Astrocyte of the cerebellum (primary cell): ENCODE measurements around the gene DHCR7.

Source experiments
- DNase-seq: peaks from one replicate; pipeline ENCODE4 v3.0.0-alpha.2; 2011; ENCODE audit warnings: low read depth
- H3K4me3 ChIP-seq: 2 replicates; pipeline ENCODE4 v1.5.1; 2011; ENCODE audit warnings: mild to moderate bottlenecking, low read depth, low read length, moderate library complexity
- CTCF ChIP-seq: IDR thresholded peaks from 2 replicates; pipeline ENCODE4 v1.5.1; 2012; ENCODE audit warnings: low read length, low read depth, moderate library complexity, mild to moderate bottlenecking; ENCODE audit errors: missing control alignments
- in situ Hi-C: cut with HindIII; loops from 2 replicates; pipeline ENCODE4 v1.10.0; 2017; ENCODE audit warnings: low sequenced_read_pairs

The DHCR7 gene

GRCh38 chr11:71441251-71441650 is 6.9 kb downstream of the DHCR7 start:
- in situ Hi-C loops, result no loop called here
- TF ChIP-seq CTCF, result no peak
- H3K4me3 ChIP-seq, result no peak overlapping the region
- no peak for DNase-seq

GRCh38 chr11:71440021-71440755 is 8.0 kb downstream of the DHCR7 start:
- no peak overlapping the region for H3K4me3 ChIP-seq
- in situ Hi-C loops, result no loop called here
- TF ChIP-seq CTCF, result no peak
- no peak for DNase-seq

GRCh38 chr11:71438650-71439049 is 9.5 kb downstream of the DHCR7 start:
- no peak overlapping the region for H3K4me3 ChIP-seq
- TF ChIP-seq CTCF, result no peak
- no peak for DNase-seq
- in situ Hi-C loops, result no loop called here

- DNase-seq, result no peak
- in situ Hi-C loops, result no loop called here
- H3K4me3 ChIP-seq, result no peak overlapping the region
- no peak for TF ChIP-seq CTCF
These were observed 10.3 kb downstream of the DHCR7 start for GRCh38 chr11:71437879-71438278.

GRCh38 chr11:71437399-71437798 is 10.8 kb downstream of the DHCR7 start:
- no peak overlapping the region for H3K4me3 ChIP-seq
- no peak for DNase-seq
- TF ChIP-seq CTCF, result no peak
- in situ Hi-C loops, result no loop called here

GRCh38 chr11:71436861-71437260 is 11.3 kb downstream of the DHCR7 start:
- DNase-seq, result no peak
- in situ Hi-C loops, result no loop called here
- H3K4me3 ChIP-seq, result no peak overlapping the region
- no peak for TF ChIP-seq CTCF
